Cardiac muscle cell (in vitro differentiated cells and primary cell): ENCODE data around the gene ERC1. TPM values are rescaled to one million over a fixed set of nuclear protein-coding genes. Genes with fewer than 3 reads are reported as not detected.
A peak's percentile ranks its signal among the peaks of the same experiment; 100 is the strongest.

Source experiments
- DNase-seq, 2 donors: peaks; one replicate each; pipeline versions ENCODE4 v3.0.0 to v3.0.0-alpha.2; 2010 to 2017; ENCODE audit warnings: low read depth in 1 of 2, low spot score in 1 of 2
- H3K27ac ChIP-seq: fragments of 200-600 bp; sonication (generic); 2 replicates; pipeline ENCODE4 v1.5.1; 2016
- H3K27me3 ChIP-seq: fragments of 200-600 bp; sonication (generic); 2 replicates; pipeline ENCODE4 v1.6.0; 2016; ENCODE audit warnings: control low read depth
- H3K36me3 ChIP-seq: fragments of 200-600 bp; sonication (generic); 2 replicates; pipeline ENCODE4 v1.5.1; 2016; ENCODE audit warnings: control low read depth
- H3K4me1 ChIP-seq: fragments of 200-600 bp; sonication (generic); 2 replicates; pipeline ENCODE4 v1.8.1; 2017; ENCODE audit warnings: low read depth, mild to moderate bottlenecking, mixed run types
- H3K4me3 ChIP-seq: fragments of 200-600 bp; sonication (generic); 2 replicates; pipeline ENCODE4 v1.5.1; 2016; ENCODE audit warnings: mild to moderate bottlenecking
- H3K9me3 ChIP-seq: fragments of 200-600 bp; sonication (generic); 2 replicates; pipeline ENCODE4 v1.5.1; 2017; ENCODE audit warnings: low read depth, mild to moderate bottlenecking, control low read depth
- polyA plus RNA-seq: library from polyadenylated mRNA; unstranded; fragments of >200 nt; fragmentation: Nextera tagmentation; extraction: Ambion mirVana; gene quantifications from 2 replicates; pipeline ENCODE4 v1.2.1, GENCODE V29; 2016
- total RNA-seq: library from RNA; depleted of rRNA; stranded (reverse); fragments of >200 nt; gene quantifications from 2 replicates; pipeline ENCODE4 v1.2.3, GENCODE V29; 2016
- TF ChIP-seq, protein P1 (sequence below): IDR thresholded peaks from 2 replicates; pipeline ENCODE4 v1.5.1; 2012; ENCODE audit warnings: low read depth, mild to moderate bottlenecking, low read length

Gene ERC1
- total and polyA plus RNA-seq, 2 experiments from 2014 or later, result 34.1 to 46.3 TPM

DNA sequence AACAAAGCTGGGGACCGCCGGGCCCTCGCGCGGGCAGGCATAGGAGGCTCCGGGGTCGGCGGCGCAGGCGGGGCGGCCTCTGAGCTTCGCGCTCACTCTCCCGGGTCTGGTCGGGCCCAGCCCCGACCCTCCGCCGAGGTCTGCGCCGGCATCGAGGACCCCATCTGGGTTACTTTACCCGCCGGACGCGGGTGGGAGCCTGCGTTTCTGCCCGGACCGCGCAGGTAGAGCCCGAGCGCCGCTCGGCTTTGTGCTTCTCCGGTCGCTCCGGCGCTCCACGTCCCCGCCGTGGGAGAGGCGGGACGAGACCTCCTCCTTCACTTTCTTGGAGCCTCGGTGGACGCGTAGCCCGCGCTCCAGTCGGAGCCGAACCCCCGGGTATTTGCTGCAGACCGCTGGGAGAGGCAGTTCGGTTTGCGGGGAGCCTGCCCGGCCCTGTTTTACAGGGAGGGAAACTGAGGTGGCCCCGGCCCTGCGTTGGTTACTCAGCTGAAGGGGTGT is 540.2 kb downstream of the ERC1 start:
- peaks cover 58% of the 10 kb centered on the region for H3K4me1 ChIP-seq
- H3K36me3 ChIP-seq, result peaks cover 7% of the 10 kb centered on the region
- no peaks in the 10 kb centered on the region for H3K9me3 ChIP-seq
- H3K27me3 ChIP-seq, result peaks cover 7% of the 10 kb centered on the region
- peak overlapping the region; percentile 93 for H3K4me3 ChIP-seq
- TF ChIP-seq, protein P1, sequence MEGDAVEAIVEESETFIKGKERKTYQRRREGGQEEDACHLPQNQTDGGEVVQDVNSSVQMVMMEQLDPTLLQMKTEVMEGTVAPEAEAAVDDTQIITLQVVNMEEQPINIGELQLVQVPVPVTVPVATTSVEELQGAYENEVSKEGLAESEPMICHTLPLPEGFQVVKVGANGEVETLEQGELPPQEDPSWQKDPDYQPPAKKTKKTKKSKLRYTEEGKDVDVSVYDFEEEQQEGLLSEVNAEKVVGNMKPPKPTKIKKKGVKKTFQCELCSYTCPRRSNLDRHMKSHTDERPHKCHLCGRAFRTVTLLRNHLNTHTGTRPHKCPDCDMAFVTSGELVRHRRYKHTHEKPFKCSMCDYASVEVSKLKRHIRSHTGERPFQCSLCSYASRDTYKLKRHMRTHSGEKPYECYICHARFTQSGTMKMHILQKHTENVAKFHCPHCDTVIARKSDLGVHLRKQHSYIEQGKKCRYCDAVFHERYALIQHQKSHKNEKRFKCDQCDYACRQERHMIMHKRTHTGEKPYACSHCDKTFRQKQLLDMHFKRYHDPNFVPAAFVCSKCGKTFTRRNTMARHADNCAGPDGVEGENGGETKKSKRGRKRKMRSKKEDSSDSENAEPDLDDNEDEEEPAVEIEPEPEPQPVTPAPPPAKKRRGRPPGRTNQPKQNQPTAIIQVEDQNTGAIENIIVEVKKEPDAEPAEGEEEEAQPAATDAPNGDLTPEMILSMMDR, result no peak
- H3K27ac ChIP-seq, result peak overlapping the region; percentile 99
- no peak for DNase-seq

GRCh38 chr12:1531654-1532374 is 540.8 kb downstream of the ERC1 start:
- H3K4me3 ChIP-seq, result peak overlapping the region; percentile 93
- H3K9me3 ChIP-seq, result no peaks in the 10 kb centered on the region
- H3K36me3 ChIP-seq, result peaks cover 7% of the 10 kb centered on the region
- H3K4me1 ChIP-seq, result peaks cover 53% of the 10 kb centered on the region
- peak overlapping the region; percentile 99 for H3K27ac ChIP-seq
- peaks cover 7% of the 10 kb centered on the region for H3K27me3 ChIP-seq
- DNase-seq, result peak in 1 of 2 donors; percentile 87
- TF ChIP-seq, protein P1, result no peak

- Histone ChIP-seq H3K4me1 (peaks cover 47% of the 10 kb centered on the region), H3K36me3 (peaks cover 7% of the 10 kb centered on the region), H3K27me3 (peaks cover 7% of the 10 kb centered on the region), H3K4me3 (peak overlapping the region; percentile 93), H3K27ac (peak overlapping the region; percentile 99), H3K9me3 (no peaks in the 10 kb centered on the region)
- TF ChIP-seq, protein P1, result no peak
- no peak for DNase-seq
Observed at GRCh38 chr12:1532375-1533165, 541.5 kb downstream of the ERC1 start.

DNA sequence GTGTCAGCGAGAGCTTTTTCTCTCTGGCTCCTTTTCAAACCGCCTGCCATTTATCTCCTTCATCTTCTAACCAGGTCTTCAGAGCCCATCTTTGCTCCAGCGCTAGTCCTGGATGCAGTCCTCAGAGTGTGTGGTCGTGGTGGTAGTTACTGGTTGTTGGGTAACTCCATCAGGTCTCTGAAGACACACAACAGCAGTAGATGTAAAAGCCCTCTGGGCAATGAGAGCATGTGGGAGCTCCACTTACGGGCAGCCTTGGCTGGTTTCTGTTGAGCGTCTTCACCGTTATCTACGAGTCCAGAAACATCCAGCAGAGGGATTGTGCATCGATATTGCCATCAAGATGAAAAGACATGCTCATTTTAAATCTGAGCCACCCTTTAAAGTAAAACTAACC is 542.2 kb downstream of the ERC1 start:
- peaks cover 7% of the 10 kb centered on the region for H3K27me3 ChIP-seq
- H3K27ac ChIP-seq, result peak overlapping the region; percentile 99
- TF ChIP-seq, protein P1, result no peak
- H3K4me3 ChIP-seq, result peak overlapping the region; percentile 93
- peaks cover 41% of the 10 kb centered on the region for H3K4me1 ChIP-seq
- no peak for DNase-seq
- H3K36me3 ChIP-seq, result peaks cover 7% of the 10 kb centered on the region
- no peaks in the 10 kb centered on the region for H3K9me3 ChIP-seq

DNA sequence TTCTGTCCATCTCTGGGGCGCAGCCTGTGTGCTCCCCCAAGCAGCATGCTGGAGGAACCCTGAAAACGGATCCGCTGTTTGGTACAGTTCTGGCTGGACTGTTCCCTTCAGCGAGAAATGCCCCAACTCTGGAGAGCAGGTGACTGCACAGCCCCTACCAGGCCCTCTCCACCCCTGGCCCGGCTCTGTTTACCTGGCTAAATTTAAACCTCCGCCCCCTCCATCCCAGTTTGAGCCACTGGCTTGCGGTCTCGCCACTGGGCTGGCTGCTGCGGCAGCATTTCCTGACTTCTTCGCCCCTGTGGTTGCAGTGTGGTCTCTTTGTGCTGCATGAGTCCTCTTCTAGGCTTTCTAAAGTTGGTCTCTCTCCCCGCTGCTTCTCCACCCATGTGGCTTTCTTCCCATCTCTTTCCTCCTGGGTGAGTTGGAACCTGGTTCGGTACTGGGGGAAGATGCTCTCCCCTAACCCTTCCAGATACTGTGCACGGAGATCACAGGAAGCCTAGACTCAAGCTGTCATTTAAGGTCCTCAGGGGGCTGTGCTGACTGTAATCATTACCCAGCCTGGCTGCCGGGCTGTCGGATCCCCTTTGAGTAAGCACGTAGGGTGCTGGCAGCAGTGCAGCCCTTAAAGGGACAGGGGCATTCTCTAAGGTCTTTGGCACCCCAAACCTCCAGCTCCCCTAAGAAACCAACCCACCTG is 542.7 kb downstream of the ERC1 start:
- H3K36me3 ChIP-seq, result peaks cover 7% of the 10 kb centered on the region
- H3K4me1 ChIP-seq, result peaks cover 38% of the 10 kb centered on the region
- peaks cover 7% of the 10 kb centered on the region for H3K27me3 ChIP-seq
- H3K9me3 ChIP-seq, result no peaks in the 10 kb centered on the region
- TF ChIP-seq, protein P1, result no peak
- H3K4me3 ChIP-seq, result peak overlapping the region; percentile 93
- peak in 1 of 2 donors; percentile 45 for DNase-seq
- H3K27ac ChIP-seq, result peak overlapping the region; percentile 99
